Activated CD8-positive, alpha-beta T cell treated with anti-CD3 and anti-CD28 coated beads for 36 hours (primary cell): ENCODE measurements around the gene ANKRD60. TPM values are rescaled to one million over a fixed set of nuclear protein-coding genes. Genes with fewer than 3 reads are reported as not detected.
A peak's percentile ranks its signal among the peaks of the same experiment; 100 is the strongest.

ENCODE experiments used
- ATAC-seq: fragments of 200-7000 bp; cut with Tn5 transposase; one replicate; pipeline ENCODE4 v1.10.0; 2021; ENCODE audit warnings: mild to moderate bottlenecking, moderate library complexity
- CTCF ChIA-PET: fragments of 350-600 bp; sonication (Branson Sonifier 250); formaldehyde crosslinking; loops from one replicate; lab custom pipeline; 2021; ENCODE audit warnings: antibody characterized with exemption; lab: Charles Lee
- POLR2A ChIA-PET: fragments of 350-600 bp; sonication (Branson Sonifier 250); formaldehyde crosslinking; loops from one replicate; lab custom pipeline; 2021; ENCODE audit warnings: antibody characterized with exemption; lab: Charles Lee
- DNase-seq: peaks from one replicate; pipeline ENCODE4 v3.0.0-alpha.2; 2020
- H3K27ac Mint-ChIP-seq: one replicate; pipeline ENCODE4 v1.8.0; 2021; ENCODE audit warnings: mild to moderate bottlenecking, mixed read lengths
- H3K27me3 Mint-ChIP-seq: one replicate; pipeline ENCODE4 v1.8.0; 2021; ENCODE audit warnings: mixed read lengths
- H3K36me3 Mint-ChIP-seq: one replicate; pipeline ENCODE4 v1.8.0; 2021; ENCODE audit warnings: low read depth, mixed read lengths
- H3K4me1 Mint-ChIP-seq: one replicate; pipeline ENCODE4 v1.8.0; 2021; ENCODE audit warnings: low read depth, mixed read lengths
- H3K4me3 Mint-ChIP-seq: one replicate; pipeline ENCODE4 v1.8.0; 2021; ENCODE audit warnings: mild to moderate bottlenecking, moderate library complexity, mixed read lengths
- H3K9me3 Mint-ChIP-seq: one replicate; pipeline ENCODE4 v1.8.0; 2021; ENCODE audit warnings: mixed read lengths
- intact Hi-C: fragments of 100-400 bp; cut with micrococcal nuclease; formaldehyde crosslinking; loops from one replicate; pipeline ENCODE4 v1.10.0; 2022
- total RNA-seq, 2 experiments: library from RNA; stranded (reverse); gene quantifications; one replicate each; pipeline ENCODE4 v1.2.3, GENCODE V29; 2021
- TF ChIP-seq, protein P1 (sequence below): fragments of 200-600 bp; IDR thresholded peaks from one replicate; pipeline ENCODE4 v1.8.0; 2022; ENCODE audit warnings: antibody characterized with exemption, mild to moderate bottlenecking

Gene ANKRD60
- total RNA-seq, 2 experiments from 2014 or later: not detected

DNA sequence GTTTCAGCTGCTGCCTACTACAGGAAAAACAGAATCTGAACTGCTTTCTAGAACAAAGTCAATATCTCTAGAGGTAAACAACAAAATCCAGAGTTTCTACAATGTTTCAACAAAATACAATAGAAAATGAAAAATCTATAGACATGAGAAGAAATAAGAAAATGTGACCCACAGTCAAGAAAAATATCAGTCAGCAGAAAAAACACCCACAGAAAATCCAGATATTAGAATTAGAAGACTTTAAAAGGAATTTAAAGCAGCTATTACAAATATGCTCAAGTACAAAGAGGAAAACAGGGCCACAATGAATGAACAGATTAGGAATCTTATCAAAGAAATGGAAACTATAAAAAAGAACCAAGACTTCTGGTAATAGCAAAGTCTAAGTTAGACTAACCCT is 26.4 kb upstream of the ANKRD60 start:
- peaks cover 6% of the 10 kb centered on the region for H3K9me3 Mint-ChIP-seq
- no peak overlapping the region for H3K27ac Mint-ChIP-seq
- POLR2A ChIA-PET: interaction anchor here (0.6 to 1.0 kb wide), 3 partner anchors 38 to 196 kb away, joined by 3 read pairs; no protein-coding TSS in a partner anchor
- CTCF ChIA-PET: interaction anchor here (1.0 to 2.1 kb wide), 4 partner anchors 9 to 18 kb away, joined by 3 to 10 read pairs (median 4); no protein-coding TSS in a partner anchor
- no peaks in the 10 kb centered on the region for H3K27me3 Mint-ChIP-seq
- H3K36me3 Mint-ChIP-seq: peaks cover 32% of the 10 kb centered on the region
- no peak for DNase-seq
- H3K4me3 Mint-ChIP-seq: no peak overlapping the region
- ATAC-seq: no peak
- intact Hi-C loops: no loop called here
- H3K4me1 Mint-ChIP-seq: peaks cover 33% of the 10 kb centered on the region
- TF ChIP-seq, protein P1, sequence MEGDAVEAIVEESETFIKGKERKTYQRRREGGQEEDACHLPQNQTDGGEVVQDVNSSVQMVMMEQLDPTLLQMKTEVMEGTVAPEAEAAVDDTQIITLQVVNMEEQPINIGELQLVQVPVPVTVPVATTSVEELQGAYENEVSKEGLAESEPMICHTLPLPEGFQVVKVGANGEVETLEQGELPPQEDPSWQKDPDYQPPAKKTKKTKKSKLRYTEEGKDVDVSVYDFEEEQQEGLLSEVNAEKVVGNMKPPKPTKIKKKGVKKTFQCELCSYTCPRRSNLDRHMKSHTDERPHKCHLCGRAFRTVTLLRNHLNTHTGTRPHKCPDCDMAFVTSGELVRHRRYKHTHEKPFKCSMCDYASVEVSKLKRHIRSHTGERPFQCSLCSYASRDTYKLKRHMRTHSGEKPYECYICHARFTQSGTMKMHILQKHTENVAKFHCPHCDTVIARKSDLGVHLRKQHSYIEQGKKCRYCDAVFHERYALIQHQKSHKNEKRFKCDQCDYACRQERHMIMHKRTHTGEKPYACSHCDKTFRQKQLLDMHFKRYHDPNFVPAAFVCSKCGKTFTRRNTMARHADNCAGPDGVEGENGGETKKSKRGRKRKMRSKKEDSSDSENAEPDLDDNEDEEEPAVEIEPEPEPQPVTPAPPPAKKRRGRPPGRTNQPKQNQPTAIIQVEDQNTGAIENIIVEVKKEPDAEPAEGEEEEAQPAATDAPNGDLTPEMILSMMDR: no peak

DNA sequence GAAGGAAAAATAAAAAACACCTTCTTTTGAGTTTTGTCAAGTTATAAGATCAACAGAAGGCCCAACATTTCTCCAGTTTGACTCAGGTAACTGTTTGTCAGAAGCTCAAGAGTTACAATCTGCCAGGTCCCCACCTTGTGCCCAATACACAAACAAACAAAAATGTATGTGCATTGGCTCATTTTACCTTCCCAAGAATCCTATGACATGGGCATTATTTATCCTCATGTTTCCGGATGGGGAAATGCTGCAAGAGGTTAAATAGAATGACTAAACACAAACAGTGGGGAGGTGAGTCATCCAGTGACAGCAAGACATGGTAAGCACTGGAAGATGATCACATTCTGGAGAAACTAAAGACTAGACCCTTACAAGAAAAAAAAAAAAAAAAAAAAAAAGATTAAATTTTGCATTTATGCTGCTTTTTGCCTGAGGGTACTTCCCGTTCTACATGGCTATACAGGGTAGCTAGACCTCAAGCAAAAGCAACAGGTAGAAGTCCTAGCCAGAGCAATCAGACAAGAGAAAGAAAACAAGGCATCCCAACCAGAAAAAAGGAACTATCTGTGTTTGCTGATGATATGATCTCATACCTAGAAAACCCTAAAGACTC is 23.6 kb upstream of the ANKRD60 start:
- intact Hi-C loops: no loop called here
- peak; percentile 53 for ATAC-seq
- ChIA-PET CTCF (no interaction called here), POLR2A (no interaction called here)
- Mint-ChIP-seq H3K4me1 (peaks cover 24% of the 10 kb centered on the region), H3K9me3 (peaks cover 6% of the 10 kb centered on the region), H3K27ac (no peak overlapping the region), H3K27me3 (no peaks in the 10 kb centered on the region), H3K4me3 (no peak overlapping the region), H3K36me3 (peaks cover 31% of the 10 kb centered on the region)
- TF ChIP-seq, protein P1: no peak
- DNase-seq: no peak

DNA sequence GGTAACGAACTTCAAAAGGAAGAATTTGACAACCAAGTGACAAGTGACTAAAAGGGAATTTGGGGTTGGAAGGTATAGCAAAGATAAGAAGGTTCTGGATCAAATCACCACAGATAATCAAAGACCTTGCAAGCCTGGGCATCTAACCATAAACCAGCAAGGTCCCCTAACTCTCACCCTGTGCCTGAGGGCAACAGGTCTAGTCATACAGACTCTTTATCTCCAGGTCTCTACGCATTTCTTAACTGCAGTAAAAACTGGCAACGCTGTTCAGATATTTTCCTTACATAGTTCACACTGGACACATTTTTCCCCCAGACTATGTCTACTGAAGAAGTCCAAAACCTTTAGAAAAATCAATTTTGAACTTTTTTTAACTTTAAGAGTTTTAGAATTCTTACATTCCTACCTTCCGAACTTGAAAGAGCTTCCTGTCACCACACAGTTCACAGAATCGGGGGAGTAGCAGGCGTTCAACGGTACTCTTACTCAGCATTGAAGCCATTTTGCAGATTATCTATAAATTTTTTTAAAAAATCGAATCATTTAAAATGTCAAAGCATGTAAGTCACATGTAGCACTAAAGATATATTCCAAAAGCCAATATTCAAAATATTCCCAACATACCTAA is 23.0 kb upstream of the ANKRD60 start:
- no peak overlapping the region for H3K27ac Mint-ChIP-seq
- POLR2A ChIA-PET: no interaction called here
- intact Hi-C loops: no loop called here
- peaks cover 6% of the 10 kb centered on the region for H3K9me3 Mint-ChIP-seq
- DNase-seq (no peak), ATAC-seq (no peak)
- CTCF ChIA-PET: no interaction called here
- no peaks in the 10 kb centered on the region for H3K27me3 Mint-ChIP-seq
- no peak overlapping the region for H3K4me3 Mint-ChIP-seq
- peaks cover 34% of the 10 kb centered on the region for H3K36me3 Mint-ChIP-seq
- H3K4me1 Mint-ChIP-seq: peaks cover 19% of the 10 kb centered on the region
- TF ChIP-seq, protein P1: no peak

DNA sequence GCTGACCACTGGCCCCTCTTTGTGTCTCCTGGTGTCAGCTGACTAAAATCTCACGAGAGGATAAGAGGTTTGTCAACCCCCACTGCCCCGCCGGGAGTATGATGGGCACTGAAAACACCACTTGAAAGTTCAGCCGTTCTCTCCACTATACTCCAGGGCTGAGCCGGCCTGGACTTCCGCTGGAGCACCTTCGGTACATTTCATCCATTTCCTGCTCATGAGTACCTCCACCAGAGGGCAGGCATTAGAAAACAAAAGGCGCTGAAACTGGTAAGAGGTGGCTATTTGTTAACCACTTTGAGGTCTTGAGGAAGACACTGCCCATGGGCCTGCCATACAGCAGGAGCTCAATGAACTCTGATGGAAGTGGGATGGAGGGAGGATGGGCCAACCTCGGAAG is 17.9 kb upstream of the ANKRD60 start:
- ChIA-PET POLR2A (interaction anchor here (0.9 to 1.2 kb wide), 2 partner anchors 10 to 115 kb away, joined by 3 to 8 read pairs; no protein-coding TSS in a partner anchor), CTCF (interaction anchor here (0.7 to 1.0 kb wide), 2 partner anchors 8 to 9 kb away, joined by 3 to 4 read pairs; no protein-coding TSS in a partner anchor)
- Mint-ChIP-seq H3K27me3 (no peaks in the 10 kb centered on the region), H3K4me3 (no peak overlapping the region), H3K36me3 (peaks cover 33% of the 10 kb centered on the region), H3K4me1 (no peaks in the 10 kb centered on the region), H3K9me3 (no peaks in the 10 kb centered on the region), H3K27ac (no peak overlapping the region)
- no peak for DNase-seq
- TF ChIP-seq, protein P1: no peak
- no peak for ATAC-seq
- intact Hi-C loops: no loop called here

DNA sequence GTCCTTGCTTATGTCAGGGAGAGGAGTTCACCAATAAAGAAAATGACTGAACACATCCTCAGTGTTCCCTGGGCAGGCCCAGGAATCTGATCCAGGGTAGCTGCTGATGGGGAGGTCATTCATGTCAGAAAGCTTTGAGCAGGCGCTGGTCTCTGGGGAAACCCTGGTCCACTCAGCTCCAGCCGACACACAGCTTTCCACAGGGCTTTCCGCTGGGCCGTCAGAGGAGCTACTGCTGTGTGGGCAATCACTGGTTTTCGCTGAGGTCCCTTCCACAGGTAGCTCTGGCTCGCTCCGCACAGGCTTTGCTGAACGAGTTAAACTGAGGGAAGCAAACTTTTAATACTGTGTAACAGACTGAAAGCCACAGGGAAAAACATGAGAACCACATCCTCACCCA is 17.5 kb upstream of the ANKRD60 start:
- no peaks in the 10 kb centered on the region for H3K27me3 Mint-ChIP-seq
- intact Hi-C loops: no loop called here
- no peak overlapping the region for H3K4me3 Mint-ChIP-seq
- TF ChIP-seq, protein P1: no peak
- ATAC-seq (no peak), DNase-seq (no peak)
- H3K9me3 Mint-ChIP-seq: no peaks in the 10 kb centered on the region
- H3K36me3 Mint-ChIP-seq: peaks cover 29% of the 10 kb centered on the region
- no peak overlapping the region for H3K27ac Mint-ChIP-seq
- H3K4me1 Mint-ChIP-seq: no peaks in the 10 kb centered on the region
- CTCF ChIA-PET: interaction anchor here (0.7 to 1.1 kb wide), 3 partner anchors 8 to 10 kb away, joined by 3 to 6 read pairs (median 4); no protein-coding TSS in a partner anchor
- POLR2A ChIA-PET: interaction anchor here (0.9 to 1.2 kb wide), 2 partner anchors 9 to 116 kb away, joined by 3 to 8 read pairs; no protein-coding TSS in a partner anchor
